ENCODE measurements around the gene PCSK7. TPM values are rescaled to one million over a fixed set of nuclear protein-coding genes. Genes with fewer than 3 reads are reported as not detected.

Gene PCSK7
- polyA plus RNA-seq, 2 donors = 22.8 to 37.3 TPM

- Histone ChIP-seq H3K36me3 (ENCODE audit: control insufficient read depth in 2 of 2, insufficient read depth in 2 of 2, low read length in 1 of 2) (peaks cover 0 to 10% of the 10 kb centered on the region in 2 donors), H3K9me3 (ENCODE audit: control insufficient read depth in 2 of 2, insufficient read depth in 1 of 2, low read depth in 1 of 2, low read length in 1 of 2) (no peaks in the 10 kb centered on the region), H3K27ac (ENCODE audit: low read depth in 2 of 2, low read length in 1 of 2) (peak overlapping the region in 1 of 2 donors; percentile 15), H3K4me1 (ENCODE audit: control insufficient read depth in 2 of 2, insufficient read depth in 2 of 2, low read length in 1 of 2) (peaks cover 6 to 18% of the 10 kb centered on the region in 2 donors), H3K4me3 (ENCODE audit: low read depth in 1 of 2, low read length in 2 of 2) (no peak overlapping the region), H3K27me3 (ENCODE audit: control insufficient read depth in 1 of 2, insufficient read depth in 2 of 2, low read length in 2 of 2) (no peaks in the 10 kb centered on the region)
- 45 to 57% methylated on average over 22 of the region's 22 CpGs for WGBS, 2 donors
Measured at GRCh38 chr11:117180661-117181585, 51.0 kb downstream of the PCSK7 start.

GRCh38 chr11:117180020-117180419 lies 51.9 kb downstream of the PCSK7 start:
- no peaks in the 10 kb centered on the region for H3K9me3 ChIP-seq (ENCODE audit: control insufficient read depth in 2 of 2, insufficient read depth in 1 of 2, low read depth in 1 of 2, low read length in 1 of 2)
- peaks cover 0 to 8% of the 10 kb centered on the region in 2 donors for H3K36me3 ChIP-seq (ENCODE audit: control insufficient read depth in 2 of 2, insufficient read depth in 2 of 2, low read length in 1 of 2)
- H3K4me3 ChIP-seq (ENCODE audit: low read depth in 1 of 2, low read length in 2 of 2) = peak overlapping the region; percentile 80 to 94
- 17 to 20% methylated on average over 4 of the region's 4 CpGs for WGBS, 2 donors
- peak overlapping the region; percentile 91 to 94 for H3K27ac ChIP-seq (ENCODE audit: low read depth in 2 of 2, low read length in 1 of 2)
- H3K27me3 ChIP-seq (ENCODE audit: control insufficient read depth in 1 of 2, insufficient read depth in 2 of 2, low read length in 2 of 2) = no peaks in the 10 kb centered on the region
- H3K4me1 ChIP-seq (ENCODE audit: control insufficient read depth in 2 of 2, insufficient read depth in 2 of 2, low read length in 1 of 2) = peaks cover 6 to 18% of the 10 kb centered on the region in 2 donors

GRCh38 chr11:117179048-117179999 lies 52.5 kb downstream of the PCSK7 start:
- 2% methylated on average over 39 of the region's 39 CpGs for WGBS, 2 donors
- H3K9me3 ChIP-seq (ENCODE audit: control insufficient read depth in 2 of 2, insufficient read depth in 1 of 2, low read depth in 1 of 2, low read length in 1 of 2) = no peaks in the 10 kb centered on the region
- peak overlapping the region; percentile 91 to 94 for H3K27ac ChIP-seq (ENCODE audit: low read depth in 2 of 2, low read length in 1 of 2)
- H3K27me3 ChIP-seq (ENCODE audit: control insufficient read depth in 1 of 2, insufficient read depth in 2 of 2, low read length in 2 of 2) = no peaks in the 10 kb centered on the region
- H3K4me1 ChIP-seq (ENCODE audit: control insufficient read depth in 2 of 2, insufficient read depth in 2 of 2, low read length in 1 of 2) = peaks cover 6 to 18% of the 10 kb centered on the region in 2 donors
- peak overlapping the region; percentile 80 to 94 for H3K4me3 ChIP-seq (ENCODE audit: low read depth in 1 of 2, low read length in 2 of 2)
- H3K36me3 ChIP-seq (ENCODE audit: control insufficient read depth in 2 of 2, insufficient read depth in 2 of 2, low read length in 1 of 2) = peaks cover 0 to 8% of the 10 kb centered on the region in 2 donors

DNA sequence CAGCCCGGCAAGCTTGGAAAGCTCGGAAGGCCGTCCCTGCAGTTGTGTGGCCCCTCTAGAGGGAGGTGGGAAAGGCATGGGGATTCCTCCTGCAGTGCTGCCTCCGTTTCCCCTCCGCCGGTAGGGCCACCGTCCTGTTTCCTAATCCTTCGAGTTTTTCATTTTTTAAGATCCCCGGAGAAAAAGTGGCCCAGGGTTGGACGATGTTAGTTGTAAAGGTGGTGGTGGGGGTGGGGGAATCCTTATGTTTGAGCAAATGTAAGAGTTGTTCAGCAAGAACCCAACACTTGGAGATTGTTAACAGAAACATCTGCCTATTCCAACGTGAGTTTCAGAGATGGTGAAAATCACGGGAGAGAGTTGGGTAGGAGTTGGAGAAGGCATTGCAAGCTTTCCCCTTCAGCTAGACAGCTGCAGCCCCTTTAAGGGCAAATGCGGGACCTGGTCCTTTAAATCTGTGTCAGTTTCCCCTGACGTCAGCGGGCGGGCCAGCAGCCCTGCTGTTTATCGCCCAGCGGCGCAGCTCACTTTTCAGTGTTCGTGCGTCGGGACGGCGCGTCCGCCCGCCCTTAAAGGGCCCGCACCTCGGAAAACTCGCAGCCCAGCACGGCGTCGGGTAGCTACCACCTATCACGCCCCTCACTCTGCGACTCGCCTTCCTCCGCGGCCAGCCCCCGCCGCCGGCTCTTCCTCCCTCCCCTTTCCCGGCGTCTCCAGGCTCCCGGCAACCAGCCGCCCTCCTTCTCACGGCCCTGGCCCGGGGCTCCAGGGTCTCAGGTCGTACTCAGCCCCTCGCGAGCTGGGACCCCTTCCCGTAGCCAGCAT lies 53.5 kb downstream of the PCSK7 start, which contains the start of gene SIDT2:
Gene SIDT2 (plus strand): TSS at position 534 of the 825 bp plus-strand sequence. CDS start 521 bp downstream, outside the sequence.
- Histone ChIP-seq H3K27ac (ENCODE audit: low read depth in 2 of 2, low read length in 1 of 2) (peak within 1 kb of the TSS; percentile 91 to 94), H3K4me3 (ENCODE audit: low read depth in 1 of 2, low read length in 2 of 2) (peak within 1 kb of the TSS; percentile 80 to 94), H3K9me3 (ENCODE audit: control insufficient read depth in 2 of 2, insufficient read depth in 1 of 2, low read depth in 1 of 2, low read length in 1 of 2) (no peaks in the 10 kb centered on the region), H3K4me1 (ENCODE audit: control insufficient read depth in 2 of 2, insufficient read depth in 2 of 2, low read length in 1 of 2) (peaks cover 6 to 14% of the 10 kb centered on the region in 2 donors), H3K27me3 (ENCODE audit: control insufficient read depth in 1 of 2, insufficient read depth in 2 of 2, low read length in 2 of 2) (no peaks in the 10 kb centered on the region), H3K36me3 (ENCODE audit: control insufficient read depth in 2 of 2, insufficient read depth in 2 of 2, low read length in 1 of 2) (peaks cover 0 to 8% of the 10 kb centered on the region in 2 donors)
- WGBS, 2 donors = 1% methylated on average over 51 of the region's 51 CpGs

GRCh38 chr11:117177534-117178209 lies 54.2 kb downstream of the PCSK7 start:
- H3K4me1 ChIP-seq (ENCODE audit: control insufficient read depth in 2 of 2, insufficient read depth in 2 of 2, low read length in 1 of 2) = peaks cover 6 to 14% of the 10 kb centered on the region in 2 donors
- peak overlapping the region; percentile 80 to 94 for H3K4me3 ChIP-seq (ENCODE audit: low read depth in 1 of 2, low read length in 2 of 2)
- no peaks in the 10 kb centered on the region for H3K27me3 ChIP-seq (ENCODE audit: control insufficient read depth in 1 of 2, insufficient read depth in 2 of 2, low read length in 2 of 2)
- H3K36me3 ChIP-seq (ENCODE audit: control insufficient read depth in 2 of 2, insufficient read depth in 2 of 2, low read length in 1 of 2) = peaks cover 0 to 7% of the 10 kb centered on the region in 2 donors
- no peaks in the 10 kb centered on the region for H3K9me3 ChIP-seq (ENCODE audit: control insufficient read depth in 2 of 2, insufficient read depth in 1 of 2, low read depth in 1 of 2, low read length in 1 of 2)
- WGBS, 2 donors = 65 to 66% methylated on average over 10 of the region's 10 CpGs
- peak overlapping the region; percentile 59 to 91 for H3K27ac ChIP-seq (ENCODE audit: low read depth in 2 of 2, low read length in 1 of 2)

- WGBS, 2 donors = 71 to 75% methylated on average over 1 of the region's 1 CpG
- peaks cover 3 to 12% of the 10 kb centered on the region in 2 donors for H3K4me1 ChIP-seq (ENCODE audit: control insufficient read depth in 2 of 2, insufficient read depth in 2 of 2, low read length in 1 of 2)
- no peaks in the 10 kb centered on the region for H3K9me3 ChIP-seq (ENCODE audit: control insufficient read depth in 2 of 2, insufficient read depth in 1 of 2, low read depth in 1 of 2, low read length in 1 of 2)
Measured at GRCh38 chr11:117176186-117176585, 55.7 kb downstream of the PCSK7 start.

DNA sequence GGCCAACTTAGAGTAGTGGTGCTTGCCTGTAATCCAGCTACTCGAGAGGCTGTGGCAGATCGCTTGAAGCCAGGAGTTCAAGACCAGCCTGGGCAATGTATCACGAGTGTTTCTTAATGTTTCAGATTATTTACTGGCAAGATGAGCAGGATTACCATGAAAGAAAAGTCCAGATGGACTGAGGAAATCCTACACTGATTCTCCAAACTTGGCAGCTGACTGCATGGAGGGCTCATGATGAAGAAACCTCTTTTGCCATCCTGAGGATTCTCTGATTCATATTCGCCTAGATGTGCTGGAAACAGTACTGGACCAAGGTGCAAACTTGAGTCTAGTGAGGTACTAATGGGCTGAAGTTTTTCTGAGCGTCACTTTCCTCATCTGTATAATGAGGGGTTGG lies 56.1 kb downstream of the PCSK7 start:
- Histone ChIP-seq H3K27me3 (ENCODE audit: control insufficient read depth in 1 of 2, insufficient read depth in 2 of 2, low read length in 2 of 2) (no peaks in the 10 kb centered on the region), H3K27ac (ENCODE audit: low read depth in 2 of 2, low read length in 1 of 2) (no peak overlapping the region), H3K4me1 (ENCODE audit: control insufficient read depth in 2 of 2, insufficient read depth in 2 of 2, low read length in 1 of 2) (peaks cover under 1 to 8% of the 10 kb centered on the region in 2 donors), H3K4me3 (ENCODE audit: low read depth in 1 of 2, low read length in 2 of 2) (no peak overlapping the region), H3K36me3 (ENCODE audit: control insufficient read depth in 2 of 2, insufficient read depth in 2 of 2, low read length in 1 of 2) (no peaks in the 10 kb centered on the region), H3K9me3 (ENCODE audit: control insufficient read depth in 2 of 2, insufficient read depth in 1 of 2, low read depth in 1 of 2, low read length in 1 of 2) (no peaks in the 10 kb centered on the region)
- WGBS, 2 donors = 79 to 82% methylated on average over 5 of the region's 5 CpGs

More at GRCh38 chr11:117176186-117176585, 55.7 kb downstream of the PCSK7 start:
- Histone ChIP-seq H3K4me3 (ENCODE audit: low read depth in 1 of 2, low read length in 2 of 2) (no peak overlapping the region), H3K27ac (ENCODE audit: low read depth in 2 of 2, low read length in 1 of 2) (no peak overlapping the region), H3K36me3 (ENCODE audit: control insufficient read depth in 2 of 2, insufficient read depth in 2 of 2, low read length in 1 of 2) (no peaks in the 10 kb centered on the region), H3K27me3 (ENCODE audit: control insufficient read depth in 1 of 2, insufficient read depth in 2 of 2, low read length in 2 of 2) (no peaks in the 10 kb centered on the region)

DNA sequence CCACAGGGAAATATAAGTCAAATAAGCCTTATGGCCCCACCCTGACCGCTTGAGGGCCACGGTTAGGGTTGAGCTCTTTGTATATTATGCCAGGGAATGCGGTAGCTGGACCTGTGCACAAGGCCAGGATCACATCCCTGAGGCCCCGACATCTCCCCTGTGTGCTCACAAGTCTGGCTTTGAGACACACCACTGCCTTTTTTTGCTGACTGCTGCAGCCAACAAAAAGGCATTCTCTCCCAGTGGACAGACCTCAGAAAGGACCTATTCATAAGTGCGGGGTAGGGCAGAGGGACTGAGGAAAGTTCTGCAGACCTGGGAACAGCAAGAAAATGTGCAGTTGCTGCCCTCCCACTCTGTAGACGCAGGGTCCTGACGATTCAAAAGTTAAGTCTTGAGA lies 56.8 kb downstream of the PCSK7 start:
- no peaks in the 10 kb centered on the region for H3K9me3 ChIP-seq (ENCODE audit: control insufficient read depth in 2 of 2, insufficient read depth in 1 of 2, low read depth in 1 of 2, low read length in 1 of 2)

More for the DNA sequence above, 56.8 kb downstream of the PCSK7 start:
- H3K27me3 ChIP-seq (ENCODE audit: control insufficient read depth in 1 of 2, insufficient read depth in 2 of 2, low read length in 2 of 2) = no peaks in the 10 kb centered on the region
- WGBS, 2 donors = 72% methylated on average over 7 of the region's 7 CpGs
- no peaks in the 10 kb centered on the region for H3K36me3 ChIP-seq (ENCODE audit: control insufficient read depth in 2 of 2, insufficient read depth in 2 of 2, low read length in 1 of 2)
- H3K4me3 ChIP-seq (ENCODE audit: low read depth in 1 of 2, low read length in 2 of 2) = no peak overlapping the region
- no peak overlapping the region for H3K27ac ChIP-seq (ENCODE audit: low read depth in 2 of 2, low read length in 1 of 2)
- peaks cover 0 to 6% of the 10 kb centered on the region in 2 donors for H3K4me1 ChIP-seq (ENCODE audit: control insufficient read depth in 2 of 2, insufficient read depth in 2 of 2, low read length in 1 of 2)
